DMS53 treated with DMSO at 0.1 percent for 48 hours (cell line): Measurements from ENCODE around the gene SLC9B1.
"Not testable (repeated sequence)": the region's sequence is repeated elsewhere in the genome, so short reads cannot be mapped to it uniquely, and the experiment has no call there.

ENCODE experiments used
- DNase-seq: peaks from one replicate; lab custom pipeline; 2025; ENCODE audit not compliant: unreplicated experiment; lab: John Stamatoyannopoulos, UW

SLC9B1 gene

DNA sequence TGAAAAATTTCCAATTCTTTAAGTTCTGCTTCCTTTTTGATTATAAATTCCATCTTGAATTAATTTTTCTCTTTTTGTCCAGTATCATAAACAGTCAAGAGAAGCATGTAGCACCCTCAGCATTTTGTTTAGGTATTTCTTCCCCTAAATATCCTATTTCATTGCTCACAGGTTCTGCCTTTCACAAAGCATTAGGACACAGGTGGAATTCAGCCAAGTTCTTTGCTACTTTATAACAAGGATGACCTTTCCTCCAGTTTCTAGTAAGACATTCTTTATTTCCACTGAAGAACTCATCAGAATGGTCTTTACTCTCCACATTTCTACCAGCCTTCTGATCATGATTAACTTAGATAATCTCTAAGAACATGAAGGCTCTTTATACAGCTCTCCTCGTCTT lies 7.4 kb downstream of the SLC9B1 start:
- DNase-seq: no peak

DNA sequence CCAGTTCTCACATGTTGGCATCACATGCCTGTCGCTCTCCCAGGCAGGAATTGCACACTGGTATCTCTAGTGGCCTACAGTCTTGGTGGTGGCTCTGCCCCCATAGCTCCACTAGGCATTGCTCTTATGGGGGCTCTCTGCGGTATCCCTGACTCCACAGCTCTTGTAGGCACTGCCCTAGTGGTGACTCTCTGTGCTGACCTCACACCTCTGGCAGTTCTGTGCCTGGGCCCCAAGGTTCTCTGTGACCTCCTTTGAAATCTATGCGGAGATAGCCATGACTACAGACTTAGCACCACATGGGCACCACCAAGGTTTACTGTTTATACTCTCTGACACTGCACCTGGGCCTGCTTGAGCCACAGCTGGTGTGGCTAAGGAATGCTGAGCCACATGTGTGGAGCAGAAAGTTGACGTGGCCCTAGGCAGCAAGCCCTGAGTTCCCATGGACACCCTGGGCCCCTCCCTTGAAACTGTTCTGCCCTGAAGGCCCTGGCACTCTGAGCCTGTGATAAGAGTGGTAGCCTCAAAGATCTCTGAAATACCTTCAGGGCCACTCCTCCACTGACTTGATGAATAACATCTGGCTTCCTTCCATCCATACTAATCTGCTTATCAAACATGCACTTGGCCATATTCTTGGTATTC lies 8.0 kb downstream of the SLC9B1 start:
- no peak for DNase-seq

DNA sequence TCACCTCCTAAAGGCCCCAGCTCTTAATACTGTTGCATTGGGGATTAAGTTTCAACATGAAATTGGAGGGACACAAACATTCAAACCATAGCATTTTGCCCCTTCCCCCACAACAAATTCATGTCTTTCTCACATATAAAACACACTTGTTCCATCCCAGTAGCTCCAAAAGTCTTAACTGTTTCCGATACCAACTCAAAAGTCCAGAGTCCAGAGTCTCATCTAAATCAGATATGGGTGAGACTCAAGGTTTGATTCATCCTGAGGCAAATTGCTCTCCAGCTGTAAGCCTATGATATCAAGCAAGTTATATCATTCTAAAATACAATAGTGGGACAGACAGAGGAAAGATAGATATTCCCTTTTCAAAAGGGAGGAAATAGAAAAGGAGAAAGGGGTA lies 8.7 kb downstream of the SLC9B1 start:
- DNase-seq: no peak

DNA sequence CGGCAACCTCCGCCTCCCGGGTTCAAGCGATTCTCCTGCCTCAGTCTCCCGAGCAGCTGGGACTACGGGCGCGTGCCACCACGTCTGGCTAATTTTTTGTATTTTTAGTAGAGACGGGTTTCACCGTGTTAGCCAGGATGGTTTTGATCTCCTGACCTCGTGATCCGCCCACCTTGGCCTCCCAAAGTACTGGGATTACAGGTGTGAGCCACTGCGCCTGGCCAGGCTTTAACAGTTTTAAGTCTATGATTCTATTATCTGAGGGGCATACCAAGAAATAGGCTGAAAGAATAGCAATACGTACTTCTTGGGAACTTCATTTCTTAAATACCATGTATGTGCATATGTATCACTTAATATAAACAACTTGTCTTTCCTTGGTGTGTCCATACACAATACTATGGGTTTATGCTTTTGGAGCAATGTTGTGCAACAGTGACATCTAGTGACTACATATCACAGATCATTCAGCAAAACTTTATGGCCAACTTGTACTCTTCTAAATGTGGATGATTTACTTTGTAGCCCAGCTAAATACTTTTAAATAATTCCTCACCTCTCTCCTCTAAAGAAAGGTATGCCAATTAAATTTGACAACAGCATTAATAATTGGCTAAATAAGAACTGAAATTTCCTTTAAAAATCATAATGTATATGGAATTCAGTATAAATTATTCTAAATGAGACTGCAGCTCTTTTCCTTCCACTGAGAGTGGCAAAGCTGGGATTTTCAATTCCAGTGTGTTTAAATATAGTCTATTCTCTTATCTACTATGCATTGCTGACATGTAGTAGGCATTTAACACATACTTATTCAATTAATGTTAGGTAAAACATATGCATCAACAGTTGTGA lies 10.4 kb downstream of the SLC9B1 start:
- DNase-seq: peak; percentile 57

DNA sequence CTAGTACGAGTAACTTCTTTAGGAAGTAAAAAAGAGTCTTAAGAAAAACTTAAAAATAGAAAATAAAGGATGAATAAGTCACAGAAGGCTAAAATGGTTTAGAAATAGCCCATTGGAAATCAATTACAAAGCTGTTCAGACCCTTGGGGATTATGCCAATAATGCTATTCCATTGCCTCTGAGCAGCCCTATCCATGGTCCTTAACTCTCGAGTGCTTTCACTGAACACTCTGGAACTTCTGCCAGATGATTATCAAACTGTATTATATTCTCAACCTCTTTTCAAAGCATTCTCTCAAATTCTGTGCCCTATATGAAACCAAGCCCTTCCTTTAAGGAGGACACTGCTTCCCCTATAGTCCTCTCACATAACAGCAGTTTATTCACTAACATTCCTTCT lies 17.0 kb downstream of the SLC9B1 start:
- DNase-seq: no peak

DNA sequence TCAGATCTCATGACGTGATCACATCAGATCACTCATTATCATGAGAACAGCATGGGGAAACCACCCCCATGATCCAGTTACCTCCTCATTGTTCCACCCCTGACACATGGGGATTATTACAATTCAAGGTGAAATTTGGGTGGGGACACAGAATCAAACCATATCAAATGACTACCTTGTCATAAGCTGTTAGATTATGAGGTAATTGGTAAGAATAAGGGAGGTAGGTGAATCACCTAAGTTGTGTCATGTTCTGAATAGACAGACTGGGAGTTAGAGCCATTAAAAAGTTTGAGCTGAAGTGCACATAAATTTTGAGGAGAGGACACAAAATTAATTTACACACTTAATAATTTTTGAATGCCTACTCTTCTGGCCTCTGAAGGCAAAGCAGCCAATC lies 24.7 kb downstream of the SLC9B1 start:
- no peak for DNase-seq

DNA sequence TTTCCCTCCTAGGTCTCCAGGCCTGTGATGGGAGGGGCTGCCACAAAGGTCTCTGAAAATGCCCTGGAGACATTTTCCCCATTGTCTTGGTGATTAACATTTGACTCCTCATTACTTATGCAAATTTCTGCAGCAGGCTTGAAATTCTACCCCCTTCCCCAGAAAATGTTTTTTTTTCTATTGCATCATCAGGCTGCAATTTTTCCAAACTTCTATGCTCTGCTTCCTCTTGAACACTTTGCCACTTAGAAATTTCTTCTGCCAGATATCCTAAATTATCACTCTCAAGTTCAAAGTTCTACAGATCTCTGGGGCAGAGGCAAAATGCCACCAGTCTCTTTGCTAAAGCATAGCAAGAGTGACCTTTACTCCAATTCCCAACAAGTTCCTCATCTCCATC lies 25.5 kb downstream of the SLC9B1 start:
- not testable (repeated sequence) for DNase-seq

DNA sequence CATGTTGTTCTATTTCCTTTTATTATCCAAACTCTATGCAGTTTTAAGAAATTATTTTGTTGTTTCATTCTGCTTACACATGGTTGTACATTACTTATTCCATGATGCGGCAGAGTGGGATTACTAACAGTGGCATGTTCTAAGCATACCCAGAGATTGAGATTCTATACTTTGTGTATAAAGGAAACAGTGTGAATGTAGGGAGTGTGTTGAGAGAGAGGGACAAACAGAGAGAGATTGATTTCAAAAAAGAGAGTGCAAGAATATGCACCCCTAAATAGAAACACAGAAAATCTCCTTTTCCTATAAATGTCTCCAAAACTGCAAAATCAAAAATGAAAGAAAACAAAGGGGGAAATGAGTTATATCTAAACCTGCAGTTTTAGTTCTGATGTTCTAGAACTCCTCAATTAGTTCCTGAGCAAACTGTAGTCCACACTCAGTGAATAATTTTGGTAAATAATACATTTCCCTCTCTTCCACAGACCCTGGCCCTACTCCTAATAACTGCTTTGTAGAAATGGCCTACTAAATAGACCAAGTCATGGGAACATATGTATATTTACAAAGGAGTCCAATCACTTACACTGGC lies 31.0 kb downstream of the SLC9B1 start:
- no peak for DNase-seq

DNA sequence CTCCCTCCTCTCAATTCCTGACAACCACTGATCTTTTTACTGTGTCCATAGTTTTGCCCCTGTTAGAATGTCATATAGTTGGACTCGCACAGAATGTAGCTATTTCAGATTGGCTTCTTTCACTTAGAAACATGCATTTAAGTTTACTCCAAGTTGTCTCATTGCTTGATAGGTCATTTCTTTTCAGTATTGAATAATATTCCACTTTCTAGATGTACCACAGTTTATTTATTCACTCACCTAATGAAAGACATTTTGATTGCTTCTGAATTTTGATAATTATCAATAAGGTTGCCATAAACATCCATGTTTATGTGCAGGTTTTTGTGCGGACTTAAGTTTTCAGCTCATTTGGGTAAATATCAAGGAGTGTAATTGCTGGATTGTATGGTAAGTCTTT lies 38.5 kb downstream of the SLC9B1 start:
- DNase-seq: no peak

DNA sequence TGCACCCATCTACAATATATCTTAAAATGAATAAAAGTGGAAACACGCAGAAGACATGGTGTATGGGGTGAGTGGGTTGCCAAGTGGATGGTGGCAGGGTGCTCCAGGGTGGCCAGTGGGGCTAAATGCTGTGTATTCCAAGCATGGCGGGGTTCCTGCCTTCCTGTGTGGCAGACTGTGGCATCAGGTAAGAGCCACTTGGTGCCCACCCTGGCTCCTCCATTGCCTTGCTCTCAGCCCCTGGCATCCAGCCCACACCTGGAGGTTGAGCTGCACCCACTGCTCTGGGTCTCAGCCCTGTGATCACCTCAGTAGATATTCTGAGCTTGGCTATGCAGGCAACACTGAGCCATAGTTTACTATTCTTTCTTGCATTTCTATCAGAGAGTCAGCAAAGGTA lies 57.7 kb downstream of the SLC9B1 start:
- not testable (repeated sequence) for DNase-seq

DNA sequence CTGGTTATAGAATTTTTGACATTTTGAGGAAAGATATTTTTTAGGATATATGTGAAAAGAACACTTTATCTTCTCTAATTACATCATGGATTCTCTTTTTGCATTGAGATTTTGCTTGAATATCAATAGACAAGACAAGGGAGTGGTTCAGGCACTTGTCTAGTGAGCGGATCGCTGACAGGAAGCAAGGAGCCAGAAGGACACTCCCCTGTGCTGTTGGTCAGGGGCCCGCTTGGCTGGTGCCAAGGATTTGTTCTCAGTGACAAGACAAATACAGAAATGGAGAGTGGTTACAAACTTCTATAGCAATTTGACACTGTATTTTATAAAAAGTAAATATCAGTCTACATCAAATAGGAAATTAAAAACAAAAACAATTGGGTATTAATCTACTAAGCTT lies 60.0 kb downstream of the SLC9B1 start:
- DNase-seq: no peak

DNA sequence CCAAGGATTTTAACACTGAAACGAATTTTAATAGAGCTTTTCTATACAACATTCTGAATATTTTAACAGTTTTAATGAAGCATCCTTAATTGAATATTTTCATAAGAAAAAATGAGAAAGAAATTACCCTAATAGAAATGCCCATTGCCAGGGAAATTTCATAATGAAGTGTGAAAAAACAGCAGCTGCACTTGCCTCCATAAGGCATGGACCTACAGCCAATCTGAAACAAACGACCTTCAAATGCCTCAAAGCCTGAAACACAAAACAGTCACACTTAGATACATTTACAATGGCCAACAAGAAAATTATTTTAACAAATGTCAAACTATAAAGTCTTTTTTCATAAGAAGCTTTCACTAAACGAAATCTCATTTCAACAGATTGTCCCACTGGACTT lies 74.4 kb downstream of the SLC9B1 start:
- no peak for DNase-seq

DNA sequence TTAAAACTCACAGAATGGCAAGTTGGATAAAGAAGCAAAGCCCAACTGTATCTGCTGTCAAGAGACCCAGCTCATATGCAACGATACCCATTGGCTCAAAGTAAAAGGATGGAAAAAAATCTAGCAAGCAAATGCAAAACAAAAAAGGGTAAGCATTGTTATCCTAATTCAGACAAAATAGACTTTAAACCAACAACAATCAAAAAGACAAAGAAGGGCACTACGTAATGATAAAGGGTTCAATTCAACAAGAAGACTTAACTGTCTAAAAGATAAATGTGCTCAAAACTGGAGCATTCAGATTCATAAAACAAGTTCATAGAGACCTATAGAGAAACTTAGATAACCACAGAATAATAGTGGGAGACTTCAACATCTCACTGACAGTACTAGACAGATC lies 81.4 kb downstream of the SLC9B1 start:
- DNase-seq: not testable (repeated sequence)

DNA sequence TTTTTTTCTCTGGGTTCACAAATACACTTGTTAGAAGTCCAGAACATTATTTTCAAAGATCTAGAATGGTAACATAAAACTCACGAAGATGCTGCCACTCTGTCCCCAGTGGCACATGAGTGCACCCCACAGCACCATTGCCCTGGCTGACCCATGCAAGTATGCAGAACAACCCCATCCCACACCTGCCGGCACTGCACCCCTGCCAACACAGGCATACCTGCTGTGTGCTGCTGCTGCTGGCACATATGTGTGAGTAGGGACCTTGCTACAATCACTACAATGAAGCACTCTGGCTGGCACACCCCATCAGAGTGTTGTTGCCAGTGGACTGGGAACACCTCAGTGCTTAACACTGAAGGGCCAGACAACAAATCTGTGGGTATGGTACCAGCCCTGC lies 83.8 kb downstream of the SLC9B1 start:
- DNase-seq: no peak

DNA sequence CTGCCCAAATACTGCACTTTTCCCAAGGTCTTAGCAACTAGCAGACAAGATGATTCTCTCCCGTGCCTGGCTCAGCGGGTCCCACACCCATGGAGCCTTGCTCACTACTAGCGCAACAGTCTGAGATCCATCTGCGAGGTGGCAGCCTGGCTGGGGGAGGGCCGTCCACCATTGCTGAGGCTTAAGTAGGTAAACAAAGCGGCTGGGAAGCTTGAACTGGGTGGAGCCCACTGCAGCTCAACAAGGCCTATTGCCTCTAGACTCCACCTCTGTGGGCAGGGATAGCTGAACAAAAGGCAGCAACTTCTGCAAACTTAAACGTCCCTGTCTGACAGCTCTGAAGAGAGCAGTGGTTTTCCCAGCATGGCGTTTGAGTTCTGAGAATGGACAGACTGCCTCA lies 99.8 kb downstream of the SLC9B1 start:
- not testable (repeated sequence) for DNase-seq

DNA sequence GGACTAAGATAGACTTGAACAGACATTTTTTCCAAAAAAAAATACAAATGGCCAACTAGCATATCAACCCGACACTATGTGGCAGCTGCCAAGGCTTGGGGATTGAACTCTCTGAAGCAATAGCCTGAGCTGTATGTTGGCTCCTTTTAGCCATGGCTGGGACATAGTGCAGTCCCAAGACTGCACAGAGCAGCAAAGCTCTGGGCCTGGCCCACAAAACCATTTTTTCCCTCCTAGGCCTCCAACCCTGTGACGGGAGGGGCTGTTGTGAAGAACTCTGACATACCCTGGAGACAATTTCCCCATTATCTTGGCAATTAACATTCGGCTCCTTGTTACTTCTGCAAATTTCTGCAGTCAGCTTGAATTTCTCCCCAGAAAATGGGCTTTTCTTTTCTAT lies 100.6 kb downstream of the SLC9B1 start:
- no peak for DNase-seq

DNA sequence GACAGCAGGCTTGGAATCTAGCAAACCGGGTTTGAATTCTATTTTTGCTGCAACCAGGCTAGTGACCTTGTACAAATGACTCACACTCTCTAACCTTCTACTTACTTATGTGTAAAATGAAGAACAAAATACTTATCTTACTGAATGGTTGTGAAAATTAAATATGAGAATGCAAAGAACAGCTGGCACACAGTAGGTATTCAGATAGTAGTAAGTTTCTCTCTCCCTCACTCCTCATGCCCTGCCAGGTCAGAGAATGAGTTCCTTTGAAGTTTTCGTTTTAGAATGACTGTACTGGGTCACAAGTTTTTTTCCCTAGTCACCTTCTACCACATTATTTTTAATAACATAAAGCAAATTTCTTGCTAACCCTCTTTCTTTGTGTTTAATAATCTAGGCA lies 117.7 kb downstream of the SLC9B1 start:
- no peak for DNase-seq

DNA sequence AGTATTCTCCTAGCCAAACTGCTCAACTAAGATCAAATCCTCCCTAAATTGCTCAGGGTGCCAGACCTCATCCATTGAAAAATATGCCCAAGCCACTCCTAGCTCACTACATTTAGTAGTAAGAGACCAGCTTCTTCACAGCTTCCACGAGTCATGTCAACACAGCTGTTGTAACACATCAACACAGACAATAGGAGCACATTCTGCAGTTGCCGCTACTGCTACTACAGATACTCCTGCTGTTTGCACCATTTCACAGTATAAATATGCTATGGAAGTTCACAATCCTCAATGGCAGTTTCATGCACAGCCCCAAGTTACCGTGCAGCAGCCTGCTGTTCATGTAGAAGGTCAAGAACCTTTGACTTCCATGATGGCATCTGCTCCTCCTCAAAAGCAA lies 121.9 kb downstream of the SLC9B1 start:
- DNase-seq: not testable (repeated sequence)

DNA sequence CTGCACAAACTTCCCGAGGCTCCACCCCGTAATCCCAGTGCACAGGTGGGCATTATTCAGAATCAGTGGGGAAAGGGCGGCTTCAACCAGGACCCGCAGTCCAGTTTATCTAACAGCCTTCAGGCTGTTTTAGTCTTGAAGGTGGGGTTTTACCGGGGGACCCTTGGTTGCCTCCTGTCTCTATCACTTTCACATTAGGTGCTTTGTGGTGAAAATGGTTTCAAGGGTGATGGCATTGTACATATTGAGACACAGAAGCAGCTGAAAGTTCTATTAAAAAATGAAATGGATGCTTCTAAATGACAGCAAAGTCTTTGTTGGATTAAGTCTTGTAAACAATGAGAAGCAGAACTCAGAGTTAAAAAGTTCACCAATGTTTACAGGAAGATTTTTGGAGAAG lies 123.0 kb downstream of the SLC9B1 start:
- not testable (repeated sequence) for DNase-seq

DNA sequence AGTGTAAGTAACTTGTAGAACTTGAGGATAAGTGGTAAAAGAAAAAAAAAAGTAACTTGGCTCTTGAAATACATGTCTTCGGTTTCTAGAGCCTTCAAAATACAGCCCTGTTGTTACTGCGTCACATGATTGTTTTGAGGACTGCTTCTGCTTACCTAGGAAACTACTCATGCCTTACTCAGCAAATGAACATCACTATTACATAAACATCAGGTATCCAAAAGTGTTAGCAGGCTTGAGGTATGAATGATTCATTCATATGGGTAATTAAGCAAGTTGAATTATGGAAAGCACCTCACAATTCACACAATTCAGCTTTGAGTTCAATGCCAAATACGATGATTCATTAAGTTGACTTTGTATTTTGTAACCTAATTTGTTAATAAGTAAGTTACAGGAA lies 129.6 kb downstream of the SLC9B1 start:
- DNase-seq: not testable (repeated sequence)

DNA sequence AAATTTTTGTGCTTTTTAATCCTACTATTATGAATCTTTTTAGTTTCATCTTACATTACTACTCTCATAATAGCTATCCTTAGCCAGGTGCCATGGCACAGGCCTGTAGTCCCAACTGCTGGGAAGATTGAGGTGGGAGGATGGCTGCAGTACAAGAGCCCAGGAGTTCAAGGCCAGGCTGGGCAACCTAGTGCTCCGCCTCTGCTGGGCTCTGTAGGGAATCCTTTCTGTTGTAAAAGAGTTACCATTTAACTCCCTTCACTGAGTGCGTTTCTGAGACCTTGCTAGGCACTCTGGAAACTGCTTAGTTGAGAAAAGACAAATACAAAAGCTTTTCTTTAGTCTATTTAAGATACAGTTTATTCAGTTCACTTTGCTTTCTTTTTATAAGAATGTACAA lies 130.9 kb downstream of the SLC9B1 start:
- not testable (repeated sequence) for DNase-seq

DNA sequence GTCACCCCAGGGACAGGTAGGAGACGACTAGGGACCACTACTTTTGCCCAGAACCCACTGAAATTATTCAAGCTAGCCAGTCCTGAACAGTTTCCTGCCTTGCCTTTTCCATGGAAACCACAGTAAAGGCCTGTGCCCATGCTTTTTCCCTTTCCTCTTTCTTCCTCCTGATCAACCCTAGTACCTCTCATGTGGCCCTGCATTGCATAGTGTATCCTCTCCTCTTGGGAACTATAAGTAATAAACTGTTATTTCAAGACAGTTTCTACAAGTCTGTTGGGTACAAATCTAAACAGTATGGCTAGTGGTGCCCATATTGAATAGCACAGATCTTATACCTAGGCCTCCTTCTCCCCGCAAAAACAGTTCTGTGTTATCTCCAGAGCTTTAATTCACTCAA lies 136.2 kb downstream of the SLC9B1 start:
- no peak for DNase-seq
